Common myeloid progenitor, CD34-positive (primary cell): ENCODE data around the gene SAFB.
A peak's percentile ranks its signal among the peaks of the same experiment; 100 is the strongest.

Experiments used
- CTCF ChIA-PET: fragments of 350-600 bp; sonication (Branson Sonifier 250); formaldehyde crosslinking; loops from one replicate; lab custom pipeline; 2021; ENCODE audit warnings: antibody characterized with exemption; lab: Charles Lee
- POLR2A ChIA-PET: fragments of 350-600 bp; sonication (Branson Sonifier 250); formaldehyde crosslinking; loops from one replicate; lab custom pipeline; 2021; ENCODE audit warnings: antibody characterized with exemption; lab: Charles Lee
- DNase-seq, 3 donors: peaks; one replicate each; pipeline versions ENCODE4 v3.0.0 to v3.0.0-alpha.2; 2013
- H3K27ac ChIP-seq, 2 experiments: 1 replicate in 1 of 2; 2 replicates in 1 of 2; pipeline ENCODE4 v1.7.0; 2013; ENCODE audit warnings: inconsistent platforms in 2 of 2, low read length in 2 of 2, mild to moderate bottlenecking in 2 of 2, low read depth in 1 of 2, moderate library complexity in 1 of 2; ENCODE audit not compliant: severe bottlenecking in 2 of 2, insufficient read depth in 1 of 2, poor library complexity in 1 of 2
- H3K27me3 ChIP-seq, 5 experiments: replicated peaks in 2 of 5; 1 replicate in 3 of 5; 2 replicates in 2 of 5; pipeline versions ENCODE4 v1.6.1 to v1.7.0; 2013; ENCODE audit warnings: low read length in 4 of 5, mild to moderate bottlenecking in 2 of 5, moderate library complexity in 2 of 5, inconsistent platforms in 1 of 5; ENCODE audit not compliant: insufficient read depth in 5 of 5, control insufficient read depth in 4 of 5
- H3K36me3 ChIP-seq, 4 experiments: 1 replicate in 2 of 4; 2 replicates in 2 of 4; pipeline versions ENCODE4 v1.6.1 to v1.7.0; 2013; ENCODE audit warnings: low read length in 3 of 4, control low read depth in 1 of 4, mild to moderate bottlenecking in 1 of 4; ENCODE audit not compliant: control insufficient read depth in 4 of 4, insufficient read depth in 4 of 4
- H3K4me1 ChIP-seq, 4 experiments: 1 replicate in 3 of 4; 2 replicates in 1 of 4; pipeline versions ENCODE4 v1.6.1 to v1.7.1; 2013; ENCODE audit warnings: low read length in 3 of 4, mild to moderate bottlenecking in 3 of 4, control low read depth in 1 of 4, inconsistent platforms in 1 of 4, moderate library complexity in 1 of 4; ENCODE audit not compliant: control insufficient read depth in 4 of 4, insufficient read depth in 4 of 4; ENCODE audit errors: control extremely low read depth in 1 of 4
- H3K4me3 ChIP-seq, 7 experiments: 1 replicate in 4 of 7; 2 replicates in 3 of 7; pipeline versions ENCODE4 v1.5.1 to v1.7.0; 2013; ENCODE audit warnings: mild to moderate bottlenecking in 7 of 7, low read length in 6 of 7, moderate library complexity in 6 of 7, inconsistent platforms in 2 of 7, low read depth in 2 of 7, control low read depth in 1 of 7; ENCODE audit not compliant: insufficient read depth in 4 of 7, control insufficient read depth in 1 of 7; ENCODE audit errors: extremely low read depth in 1 of 7
- H3K9me3 ChIP-seq, 5 experiments: 1 replicate in 4 of 5; 2 replicates in 1 of 5; pipeline versions ENCODE4 v1.6.1 to v1.7.1; 2013; ENCODE audit warnings: low read length in 4 of 5, mild to moderate bottlenecking in 2 of 5, inconsistent platforms in 1 of 5, low read depth in 1 of 5, moderate library complexity in 1 of 5; ENCODE audit not compliant: control insufficient read depth in 4 of 5, insufficient read depth in 2 of 5; ENCODE audit errors: control extremely low read depth in 1 of 5
- WGBS: methylation state at CpG from one replicate; pipeline ENCODE4 v1.1.5; 2013; ENCODE audit not compliant: insufficient coverage; 5-methylcytosine and 5-hydroxymethylcytosine counted together

SAFB gene

DNA sequence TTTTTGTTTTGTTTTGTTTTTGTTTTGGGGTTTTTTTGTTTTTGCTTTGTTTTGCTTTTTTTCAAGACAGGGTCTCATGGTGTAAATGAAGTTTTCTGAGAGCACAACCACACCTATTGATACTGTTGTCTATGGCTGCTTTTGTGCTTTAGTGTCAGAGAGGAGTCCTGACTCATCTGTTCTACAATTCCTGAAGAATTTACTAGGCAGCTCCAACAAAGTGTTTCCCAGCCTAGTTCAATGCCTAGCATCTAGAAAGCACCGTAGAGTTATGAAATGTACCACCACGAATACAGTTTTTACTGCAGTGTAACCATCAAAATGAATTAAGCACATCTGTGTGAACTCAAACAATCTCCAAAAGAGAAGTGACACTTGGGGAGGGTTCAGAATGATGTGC is 21.2 kb downstream of the SAFB start:
- WGBS, result 100% methylated on average over 2 of the region's 2 CpGs
- Histone ChIP-seq H3K36me3 (peaks cover 36 to 77% (median 58%) of the 10 kb centered on the region in 4 experiments), H3K4me1 (no peaks in the 10 kb centered on the region), H3K4me3 (no peak overlapping the region), H3K27me3 (no peaks in the 10 kb centered on the region), H3K27ac (peak overlapping the region in 1 of 2 experiments; percentile 31), H3K9me3 (no peaks in the 10 kb centered on the region)
- POLR2A ChIA-PET, result no interaction called here
- CTCF ChIA-PET, result no interaction called here
- no peak for DNase-seq

DNA sequence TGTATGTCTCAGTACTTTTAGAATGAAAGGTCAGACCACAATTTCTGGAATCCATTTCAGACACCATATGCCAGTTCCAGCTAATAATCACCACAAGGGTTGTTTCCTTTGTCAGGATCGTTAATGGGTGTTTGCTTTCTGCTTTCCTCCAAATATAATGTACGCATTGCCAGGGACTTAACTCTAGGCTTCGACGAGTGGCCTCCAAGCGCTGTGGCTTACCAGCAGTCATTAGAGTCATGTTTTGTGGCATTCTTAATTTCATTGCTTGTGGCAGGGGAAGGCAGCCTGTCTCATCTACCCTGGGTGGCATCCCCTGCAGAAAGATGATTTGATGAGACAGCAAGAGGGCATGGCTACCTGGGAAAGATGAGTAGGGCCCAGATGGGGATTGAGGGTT is 22.5 kb downstream of the SAFB start:
- DNase-seq, result no peak
- H3K36me3 ChIP-seq, result peaks cover 41 to 85% (median 62%) of the 10 kb centered on the region in 4 experiments
- no peaks in the 10 kb centered on the region for H3K9me3 ChIP-seq
- no peak overlapping the region for H3K27ac ChIP-seq
- CTCF ChIA-PET, result no interaction called here
- WGBS, result 96% methylated on average over 5 of the region's 5 CpGs
- no peaks in the 10 kb centered on the region for H3K27me3 ChIP-seq
- no peaks in the 10 kb centered on the region for H3K4me1 ChIP-seq
- H3K4me3 ChIP-seq, result no peak overlapping the region
- POLR2A ChIA-PET, result no interaction called here

DNA sequence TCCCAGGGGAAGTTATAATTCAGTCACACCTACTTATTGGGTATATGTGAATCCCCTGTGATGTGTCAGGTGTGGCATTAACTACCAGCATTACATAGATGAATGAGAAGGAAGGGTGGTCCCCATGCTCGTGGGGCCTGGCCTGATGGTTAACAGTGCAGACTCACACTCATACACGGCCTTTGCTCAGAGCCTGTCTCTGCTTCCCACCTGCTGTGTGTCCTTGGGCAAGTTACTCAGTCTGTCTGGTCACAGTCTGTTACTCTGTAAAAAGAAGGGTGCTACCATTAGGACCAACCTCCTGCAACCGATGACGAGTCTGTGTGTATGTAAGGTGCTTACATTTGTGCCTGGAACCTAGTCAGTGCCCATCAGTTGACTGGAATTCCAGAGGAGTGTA is 23.8 kb downstream of the SAFB start:
- Histone ChIP-seq H3K9me3 (no peaks in the 10 kb centered on the region), H3K4me1 (no peaks in the 10 kb centered on the region), H3K27me3 (no peaks in the 10 kb centered on the region), H3K36me3 (peaks cover 47 to 88% (median 68%) of the 10 kb centered on the region in 4 experiments), H3K4me3 (no peak overlapping the region), H3K27ac (no peak overlapping the region)
- ChIA-PET POLR2A (interaction anchor here (0.6 kb wide), 1 partner anchor 63 kb away, joined by 3 read pairs; no protein-coding TSS in a partner anchor), CTCF (interaction anchor here (0.8 kb wide), 1 partner anchor 20 kb away, joined by 3 read pairs; no protein-coding TSS in a partner anchor)
- WGBS, result 91% methylated on average over 4 of the region's 4 CpGs
- no peak for DNase-seq

DNA sequence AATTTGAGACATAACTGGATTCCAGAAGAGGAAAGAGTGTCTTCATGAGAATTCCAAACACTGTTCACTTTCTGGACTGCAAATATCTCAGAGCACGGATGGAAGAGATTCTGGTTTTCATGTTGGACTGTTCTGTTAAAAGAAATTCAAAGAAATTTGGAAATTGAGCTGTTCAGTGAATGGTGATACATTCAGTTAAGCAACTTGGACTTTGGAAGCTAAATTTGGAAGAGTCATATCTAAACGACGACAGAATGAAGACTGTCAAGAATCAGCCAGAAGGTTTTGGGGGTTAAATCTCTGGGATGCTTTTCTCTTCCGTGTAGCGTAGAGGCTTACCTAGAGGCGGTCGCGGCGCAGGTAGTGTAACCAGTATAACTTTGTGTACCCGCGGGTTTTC is 25.6 kb downstream of the SAFB start:
- peaks cover 43 to 89% (median 70%) of the 10 kb centered on the region in 4 experiments for H3K36me3 ChIP-seq
- H3K4me3 ChIP-seq, result no peak overlapping the region
- WGBS, result 100% methylated on average over 3 of the region's 11 CpGs
- ChIA-PET POLR2A (no interaction called here), CTCF (no interaction called here)
- no peaks in the 10 kb centered on the region for H3K9me3 ChIP-seq
- H3K4me1 ChIP-seq, result no peaks in the 10 kb centered on the region
- H3K27me3 ChIP-seq, result no peaks in the 10 kb centered on the region
- H3K27ac ChIP-seq, result no peak overlapping the region
- DNase-seq, result no peak

DNA sequence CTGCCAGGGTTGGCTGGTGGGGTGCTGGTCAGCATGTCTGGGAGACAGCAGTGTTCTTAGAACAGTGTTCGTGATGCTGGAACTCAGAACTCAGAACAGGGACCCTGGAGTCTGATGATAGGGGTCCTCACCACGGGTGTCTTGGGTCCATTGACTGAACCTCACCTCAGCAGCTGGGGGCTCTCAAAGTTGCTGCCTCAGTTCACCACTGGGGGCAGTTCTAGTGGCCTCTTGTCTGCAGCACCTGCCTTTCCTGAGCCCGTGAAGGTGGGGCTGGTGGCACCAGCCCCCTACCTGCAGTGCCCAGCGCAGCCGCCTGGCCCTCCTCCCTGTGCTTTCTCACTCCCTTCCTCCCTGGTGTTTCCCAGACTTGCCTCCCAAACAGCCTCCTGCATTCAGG is 28.5 kb downstream of the SAFB start:
- CTCF ChIA-PET, result interaction anchor here (1.1 to 1.5 kb wide), 2 partner anchors 13 to 30 kb away, joined by 3 read pairs; no protein-coding TSS in a partner anchor
- WGBS, result 98% methylated on average over 5 of the region's 5 CpGs

DNA sequence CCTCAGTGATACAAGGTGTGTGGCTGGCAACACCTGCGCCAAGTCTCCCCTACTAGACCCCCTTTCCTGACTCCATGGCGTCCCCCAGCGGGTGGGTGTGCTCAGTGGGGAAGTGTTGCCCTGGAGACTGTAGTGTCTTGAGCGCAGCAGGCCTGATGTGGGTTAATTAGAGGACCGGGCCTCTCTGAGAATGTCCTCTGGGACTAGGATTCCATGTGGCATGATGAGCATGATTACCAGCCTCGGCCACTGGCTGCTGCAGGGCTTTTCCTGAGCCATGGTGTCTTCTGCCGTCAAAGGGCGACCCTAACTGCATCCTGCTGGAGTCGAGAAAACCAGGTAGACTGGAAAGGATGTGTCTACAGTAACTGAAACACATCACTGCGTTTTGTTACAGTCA is 29.4 kb downstream of the SAFB start:
- Histone ChIP-seq H3K9me3 (no peaks in the 10 kb centered on the region), H3K36me3 (peaks cover 24 to 89% (median 67%) of the 10 kb centered on the region in 4 experiments), H3K4me3 (no peak overlapping the region), H3K27ac (no peak overlapping the region), H3K4me1 (no peaks in the 10 kb centered on the region), H3K27me3 (no peaks in the 10 kb centered on the region)
- no peak for DNase-seq
- WGBS, result 98% methylated on average over 10 of the region's 10 CpGs
- ChIA-PET POLR2A (no interaction called here), CTCF (no interaction called here)

More for the DNA sequence above, 28.5 kb downstream of the SAFB start:
- Histone ChIP-seq H3K27me3 (no peaks in the 10 kb centered on the region), H3K36me3 (peaks cover 23 to 89% (median 70%) of the 10 kb centered on the region in 4 experiments), H3K27ac (peak overlapping the region in 1 of 2 experiments; percentile 0), H3K4me1 (no peaks in the 10 kb centered on the region), H3K4me3 (no peak overlapping the region), H3K9me3 (no peaks in the 10 kb centered on the region)
- POLR2A ChIA-PET, result no interaction called here
- no peak for DNase-seq

DNA sequence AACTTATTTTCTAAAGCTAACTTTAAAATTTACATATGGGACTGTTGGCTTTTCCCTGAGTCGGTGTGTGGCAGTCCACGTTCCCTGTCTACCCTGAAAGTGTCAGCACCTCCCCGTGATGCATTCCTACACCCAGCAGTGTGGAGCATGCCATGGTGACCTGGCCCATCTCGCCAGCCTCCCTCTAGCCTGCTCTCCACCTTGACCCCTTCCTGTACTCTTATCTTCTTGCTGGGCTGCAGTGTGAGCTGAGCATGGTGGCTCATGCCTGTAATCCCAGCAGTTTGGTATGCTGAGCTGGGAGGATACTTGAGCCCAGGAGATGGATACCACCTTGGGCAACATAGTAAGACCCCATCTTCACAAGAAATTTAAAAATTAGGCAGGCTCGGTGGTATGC is 32.0 kb downstream of the SAFB start:
- WGBS, result 92% methylated on average over 4 of the region's 5 CpGs
- H3K27me3 ChIP-seq, result no peaks in the 10 kb centered on the region
- no peaks in the 10 kb centered on the region for H3K4me1 ChIP-seq
- H3K36me3 ChIP-seq, result peaks cover 26 to 89% (median 64%) of the 10 kb centered on the region in 4 experiments
- no peak overlapping the region for H3K27ac ChIP-seq
- CTCF ChIA-PET, result interaction anchor here (0.8 to 1.7 kb wide), 2 partner anchors 16 to 34 kb away, joined by 3 read pairs; no protein-coding TSS in a partner anchor
- no peak overlapping the region for H3K4me3 ChIP-seq
- DNase-seq, result no peak
- no peaks in the 10 kb centered on the region for H3K9me3 ChIP-seq
- POLR2A ChIA-PET, result interaction anchor here (1.0 kb wide), 1 partner anchor 20 kb away, joined by 4 read pairs; no protein-coding TSS in a partner anchor
